RWPE1 (cell line): ENCODE measurements around the gene TMEM232.

Experiments used
- CTCF ChIA-PET: fragments of 350-600 bp; sonication (Branson Sonifier 250); formaldehyde crosslinking; extraction: SDS; loops from one replicate; lab custom pipeline; 2021; lab: Yijun Ruan, JAX
- POLR2A ChIA-PET: fragments of 400-600 bp; formaldehyde crosslinking; extraction: SDS; loops from one replicate; lab custom pipeline; 2020; ENCODE audit warnings: antibody characterized with exemption; ENCODE audit not compliant: low non-redundant PET; lab: Yijun Ruan, JAX
- DNase-seq: peaks from one replicate; pipeline ENCODE4 v3.0.0; 2012; ENCODE audit warnings: low spot score
- H3K27ac ChIP-seq: fragments of 450-650 bp; 2 replicates; pipeline ENCODE4 v1.5.1; 2017
- CTCF ChIP-seq: fragments of 450-650 bp; conservative IDR thresholded peaks from 2 replicates; pipeline ENCODE4 v1.5.1; 2017; ENCODE audit warnings: low read depth, mild to moderate bottlenecking

TMEM232 gene

GRCh38 chr5:110726249-110727024, at the start of gene TMEM232:
Gene TMEM232 (minus strand): TSS chr5:110726671. CDS start chr5:110667352, 59,319 bp downstream.
- no peak for TF ChIP-seq CTCF
- peak; percentile 66 for DNase-seq
- CTCF ChIA-PET, result interaction anchor here (0.6 kb wide), 1 partner anchor 706 kb away, joined by 3 read pairs; no protein-coding TSS in a partner anchor
- H3K27ac ChIP-seq, result no peak within 1 kb of the TSS
- POLR2A ChIA-PET, result no interaction called here

GRCh38 chr5:110770286-110770685, 43.8 kb upstream of the TMEM232 start:
- DNase-seq, result no peak
- no peak for TF ChIP-seq CTCF
- H3K27ac ChIP-seq, result no peak overlapping the region
- CTCF ChIA-PET, result no interaction called here
- POLR2A ChIA-PET, result no interaction called here

- no peak for DNase-seq
- POLR2A ChIA-PET, result no interaction called here
- TF ChIP-seq CTCF, result no peak
- no peak overlapping the region for H3K27ac ChIP-seq
- CTCF ChIA-PET, result interaction anchor here (0.6 kb wide), 1 partner anchor 1391 kb away, joined by 6 read pairs; no protein-coding TSS in a partner anchor
These were observed 42.7 kb upstream of the TMEM232 start for GRCh38 chr5:110769000-110769681.

GRCh38 chr5:110768138-110768860, 41.8 kb upstream of the TMEM232 start:
- ChIA-PET POLR2A (no interaction called here), CTCF (interaction anchor here (0.6 kb wide), 1 partner anchor 1392 kb away, joined by 6 read pairs; no protein-coding TSS in a partner anchor)
- DNase-seq, result no peak
- no peak overlapping the region for H3K27ac ChIP-seq
- TF ChIP-seq CTCF, result no peak

- TF ChIP-seq CTCF, result no peak
- DNase-seq, result no peak
- no peak overlapping the region for H3K27ac ChIP-seq
- CTCF ChIA-PET, result no interaction called here
- POLR2A ChIA-PET, result no interaction called here
These were observed 33.7 kb upstream of the TMEM232 start for GRCh38 chr5:110760158-110760557.

- peak; percentile 77 for TF ChIP-seq CTCF
- CTCF ChIA-PET, result interaction anchor here (0.7 to 1.2 kb wide), 5 partner anchors 10 to 336 kb away, joined by 3 to 6 read pairs (median 4); partner anchors contain the start of gene WDR36
- POLR2A ChIA-PET, result no interaction called here
- no peak overlapping the region for H3K27ac ChIP-seq
- DNase-seq, result peak; percentile 32
These were observed 30.8 kb upstream of the TMEM232 start for GRCh38 chr5:110757118-110757729.
